ENCODE measurements around the gene CLDND2. TPM values are rescaled to one million over a fixed set of nuclear protein-coding genes. Genes with fewer than 3 reads are reported as not detected.

CLDND2 gene
- total and polyA plus RNA-seq, 2 of the 8 experiments (the other 6 are each of a cell fraction or from before 2014, with no cell fraction given) = 0.21 to 0.56 TPM

DNA sequence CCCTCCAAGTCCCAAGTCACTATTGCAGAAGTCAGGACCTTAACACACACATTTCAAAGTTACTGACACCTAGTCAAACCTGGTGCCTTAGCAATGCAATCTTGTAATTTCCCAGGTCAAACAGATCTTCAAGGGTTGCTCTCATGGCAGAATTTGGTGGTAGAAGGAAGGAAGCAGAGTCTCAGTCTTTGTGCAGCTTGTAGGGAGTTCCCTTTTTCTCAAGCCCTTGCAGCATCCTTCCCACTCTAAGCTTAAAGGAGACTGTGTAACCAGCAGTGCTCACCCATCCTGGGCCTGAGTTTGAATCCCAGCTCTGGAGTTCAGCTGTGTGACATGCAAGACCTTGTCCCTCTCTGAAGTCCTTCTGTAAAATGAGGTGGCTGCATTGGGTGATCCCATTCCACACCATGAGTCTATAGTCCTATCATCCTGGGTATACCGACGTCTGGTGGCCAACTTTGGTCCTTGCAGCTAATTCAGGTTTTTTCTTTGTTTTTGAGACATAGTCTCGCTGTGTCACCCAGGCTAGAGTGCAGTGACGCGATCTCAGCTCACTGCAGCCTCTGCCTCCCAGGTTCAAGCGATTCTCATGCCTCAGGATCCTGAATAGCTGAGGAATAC, 38.8 kb upstream of the CLDND2 start:
- no peak overlapping the region for H2BK12ac ChIP-seq (ENCODE audit: low read depth, low read length)
- no peak overlapping the region for H3K27ac ChIP-seq (ENCODE audit: low read depth, low read length)
- H3K9ac ChIP-seq (replicated peaks in 1 of 4; ENCODE audit: extremely low read depth in 1 of 4, low read depth in 3 of 4, low read length in 3 of 4) = no peak overlapping the region
- no peaks in the 10 kb centered on the region for H3K27me3 ChIP-seq (replicated peaks in 1 of 4; ENCODE audit: control insufficient read depth in 3 of 4, extremely low read depth in 1 of 4, insufficient read depth in 3 of 4, low read length in 3 of 4)
- no peak overlapping the region for H3K4me2 ChIP-seq (ENCODE audit: insufficient read depth in 1 of 2, low read depth in 2 of 2, low read length in 2 of 2)
- peaks cover 2% of the 10 kb centered on the region; the same call in 1 of the 2 replicates for H3K23me2 ChIP-seq (ENCODE audit: low read depth, low read length)
- no peak overlapping the region for H3K56ac ChIP-seq (replicated peaks; ENCODE audit: insufficient read length, low read depth, low read length)
- 56% methylated on average over 6 of the region's 6 CpGs; no CpG with 5 or more reads in 1 of the 2 experiments for WGBS, 2 experiments (ENCODE audit: extremely low coverage in 1 of 2, insufficient coverage in 1 of 2, insufficient read length in 1 of 2, insufficient replicate concordance in 2 of 2, low coverage in 1 of 2, low lambda C conversion rate in 2 of 2, missing lambda C conversion rate in 1 of 2)
- peaks cover 0 to 13% (median 4%) of the 10 kb centered on the region in 4 experiments; a peak in 6 of 7 replicates for H3K4me1 ChIP-seq (replicated peaks in 1 of 4; ENCODE audit: control insufficient read depth in 3 of 4, insufficient read depth in 4 of 4, low read length in 3 of 4)
- H2AFZ ChIP-seq (ENCODE audit: low read length) = no peak overlapping the region
- H3K23ac ChIP-seq (ENCODE audit: insufficient read length) = no peak overlapping the region
- H4K91ac ChIP-seq (replicated peaks; ENCODE audit: insufficient read length, low read length) = no peak overlapping the region
- POLR2A ChIA-PET (ENCODE audit: partially characterized antibody) = interaction anchor here (1.0 to 2.1 kb wide), 3 partner anchors 10 to 42 kb away, joined by 3 to 9 read pairs (median 4); partner anchors contain the start of genes ETFB and SIGLEC10
- no peak overlapping the region for H3K4me3 ChIP-seq (ENCODE audit: extremely low read depth in 1 of 4, insufficient read depth in 2 of 4, low read depth in 3 of 4, low read length in 4 of 4)
- 0 out of 2 replicates have a peak overlapping the region, but pooled peaks have one; percentile 32 for H2BK5ac ChIP-seq (ENCODE audit: low read depth, low read length)
- H3K14ac ChIP-seq (ENCODE audit: insufficient read length) = no peak overlapping the region
- H4K20me1 ChIP-seq (replicated peaks in 1 of 2; ENCODE audit: control insufficient read depth in 1 of 2, insufficient read depth in 2 of 2, low read length in 2 of 2) = no peaks in the 10 kb centered on the region
- H3K18ac ChIP-seq (ENCODE audit: extremely low read depth, low read length) = no peak overlapping the region; the same call in 1 of the 2 replicates
- no peak overlapping the region for H4K8ac ChIP-seq (ENCODE audit: extremely low read depth, insufficient read depth, low read length)
- no peak overlapping the region for H2BK120ac ChIP-seq (replicated peaks; ENCODE audit: low read depth, low read length)
- no peak overlapping the region for H2BK20ac ChIP-seq (ENCODE audit: low read length)
- CTCF ChIA-PET (ENCODE audit: partially characterized antibody) = interaction anchor here (0.6 to 7.5 kb wide), 21 partner anchors 11 to 576 kb away, joined by 3 to 74 read pairs (median 4); partner anchors contain the start of genes CLDND2, SIGLEC10 and VSIG10L
- no peaks in the 10 kb centered on the region for H3K79me2 ChIP-seq (ENCODE audit: control insufficient read depth in 1 of 2, insufficient read depth in 2 of 2, low read length in 2 of 2)
- no peak overlapping the region for H4K5ac ChIP-seq (ENCODE audit: insufficient read length, low read depth, low read length)
- no peak overlapping the region for H2AK5ac ChIP-seq (ENCODE audit: low read depth, low read length)
- H3K79me1 ChIP-seq (ENCODE audit: low read depth, low read length) = no peaks in the 10 kb centered on the region
- H2BK15ac ChIP-seq (ENCODE audit: low read length) = no peak overlapping the region
- no peak for DNase-seq (ENCODE audit: low read depth in 1 of 2, low spot score in 2 of 2)
- H3K36me3 ChIP-seq (ENCODE audit: control insufficient read depth in 2 of 4, insufficient read depth in 4 of 4, low read length in 3 of 4) = peaks cover 0 to 7% (median 2%) of the 10 kb centered on the region in 4 experiments; a peak in 2 of 8 replicates
- H3K4ac ChIP-seq (replicated peaks; ENCODE audit: insufficient read length, low read depth, low read length) = no peak overlapping the region
- FAIRE-seq = no peak
- H3K9me3 ChIP-seq (ENCODE audit: insufficient read depth in 2 of 2, low read depth in 1 of 2, low read length in 1 of 2) = peaks cover 9 to 18% of the 10 kb centered on the region in 2 experiments; a peak in 3 of 4 replicates
- TF ChIP-seq, protein P1, sequence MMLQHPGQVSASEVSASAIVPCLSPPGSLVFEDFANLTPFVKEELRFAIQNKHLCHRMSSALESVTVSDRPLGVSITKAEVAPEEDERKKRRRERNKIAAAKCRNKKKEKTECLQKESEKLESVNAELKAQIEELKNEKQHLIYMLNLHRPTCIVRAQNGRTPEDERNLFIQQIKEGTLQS (IDR thresholded peaks at IDR 0.05; ENCODE audit: insufficient read depth, low read depth, low read length) = no peak
- TF ChIP-seq SRF (IDR thresholded peaks at IDR 0.05; ENCODE audit: low read depth, low read length) (no peak), CREB1 (IDR thresholded peaks at IDR 0.05) (no peak), CEBPB (IDR thresholded peaks at IDR 0.05; ENCODE audit: low read depth, low read length) (no peak), ZNF274 (IDR thresholded peaks at IDR 0.05; ENCODE audit: borderline replicate concordance, extremely low read depth, low read length) (no peak), TBP (IDR thresholded peaks at IDR 0.05; ENCODE audit: low read depth, low read length) (no peak), GABPA (IDR thresholded peaks at IDR 0.05; ENCODE audit: borderline replicate concordance, insufficient read depth, low read length) (no peak)
- TF ChIP-seq, protein P2, sequence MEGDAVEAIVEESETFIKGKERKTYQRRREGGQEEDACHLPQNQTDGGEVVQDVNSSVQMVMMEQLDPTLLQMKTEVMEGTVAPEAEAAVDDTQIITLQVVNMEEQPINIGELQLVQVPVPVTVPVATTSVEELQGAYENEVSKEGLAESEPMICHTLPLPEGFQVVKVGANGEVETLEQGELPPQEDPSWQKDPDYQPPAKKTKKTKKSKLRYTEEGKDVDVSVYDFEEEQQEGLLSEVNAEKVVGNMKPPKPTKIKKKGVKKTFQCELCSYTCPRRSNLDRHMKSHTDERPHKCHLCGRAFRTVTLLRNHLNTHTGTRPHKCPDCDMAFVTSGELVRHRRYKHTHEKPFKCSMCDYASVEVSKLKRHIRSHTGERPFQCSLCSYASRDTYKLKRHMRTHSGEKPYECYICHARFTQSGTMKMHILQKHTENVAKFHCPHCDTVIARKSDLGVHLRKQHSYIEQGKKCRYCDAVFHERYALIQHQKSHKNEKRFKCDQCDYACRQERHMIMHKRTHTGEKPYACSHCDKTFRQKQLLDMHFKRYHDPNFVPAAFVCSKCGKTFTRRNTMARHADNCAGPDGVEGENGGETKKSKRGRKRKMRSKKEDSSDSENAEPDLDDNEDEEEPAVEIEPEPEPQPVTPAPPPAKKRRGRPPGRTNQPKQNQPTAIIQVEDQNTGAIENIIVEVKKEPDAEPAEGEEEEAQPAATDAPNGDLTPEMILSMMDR (IDR thresholded peaks at IDR 0.05; ENCODE audit: control extremely low read depth in 1 of 3, insufficient read depth in 1 of 3, low read depth in 1 of 3, low read length in 3 of 3) = peak; percentile 7 to 77 (median 64)
- TF ChIP-seq, protein P3, sequence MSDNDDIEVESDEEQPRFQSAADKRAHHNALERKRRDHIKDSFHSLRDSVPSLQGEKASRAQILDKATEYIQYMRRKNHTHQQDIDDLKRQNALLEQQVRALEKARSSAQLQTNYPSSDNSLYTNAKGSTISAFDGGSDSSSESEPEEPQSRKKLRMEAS (IDR thresholded peaks at IDR 0.05) = no peak

Data from H1 (cell line).